ENCODE data around the gene JMY.

JMY gene

DNA sequence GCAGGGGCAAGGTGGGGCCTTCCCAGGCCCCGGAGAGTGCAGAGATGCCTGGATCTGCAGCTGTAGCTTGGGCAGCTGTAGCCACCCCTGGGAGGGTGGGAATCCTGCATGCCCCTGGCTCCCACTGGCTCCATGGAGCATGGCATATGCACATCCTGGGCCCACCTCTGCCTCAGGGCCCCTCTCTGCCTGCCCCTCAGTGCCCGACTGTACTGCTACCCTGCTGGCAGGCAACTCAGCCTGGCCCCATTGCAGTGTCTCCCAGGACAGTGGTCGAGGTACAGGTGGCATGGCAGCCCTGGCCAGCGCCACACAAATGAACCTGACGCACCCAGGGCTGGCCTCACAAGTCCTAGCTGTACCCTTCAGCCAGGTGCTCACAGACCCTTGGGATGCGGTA, 23.9 kb downstream of the JMY start:
- TF ChIP-seq, protein P1, sequence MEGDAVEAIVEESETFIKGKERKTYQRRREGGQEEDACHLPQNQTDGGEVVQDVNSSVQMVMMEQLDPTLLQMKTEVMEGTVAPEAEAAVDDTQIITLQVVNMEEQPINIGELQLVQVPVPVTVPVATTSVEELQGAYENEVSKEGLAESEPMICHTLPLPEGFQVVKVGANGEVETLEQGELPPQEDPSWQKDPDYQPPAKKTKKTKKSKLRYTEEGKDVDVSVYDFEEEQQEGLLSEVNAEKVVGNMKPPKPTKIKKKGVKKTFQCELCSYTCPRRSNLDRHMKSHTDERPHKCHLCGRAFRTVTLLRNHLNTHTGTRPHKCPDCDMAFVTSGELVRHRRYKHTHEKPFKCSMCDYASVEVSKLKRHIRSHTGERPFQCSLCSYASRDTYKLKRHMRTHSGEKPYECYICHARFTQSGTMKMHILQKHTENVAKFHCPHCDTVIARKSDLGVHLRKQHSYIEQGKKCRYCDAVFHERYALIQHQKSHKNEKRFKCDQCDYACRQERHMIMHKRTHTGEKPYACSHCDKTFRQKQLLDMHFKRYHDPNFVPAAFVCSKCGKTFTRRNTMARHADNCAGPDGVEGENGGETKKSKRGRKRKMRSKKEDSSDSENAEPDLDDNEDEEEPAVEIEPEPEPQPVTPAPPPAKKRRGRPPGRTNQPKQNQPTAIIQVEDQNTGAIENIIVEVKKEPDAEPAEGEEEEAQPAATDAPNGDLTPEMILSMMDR (IDR thresholded peaks at IDR 0.05; ENCODE audit: insufficient read depth, low read depth, low read length, missing control alignments): no peak
- DNase-seq (ENCODE audit: low read depth): no peak
- no peak overlapping the region for H3K4me3 ChIP-seq (ENCODE audit: low read depth, low read length)

DNA sequence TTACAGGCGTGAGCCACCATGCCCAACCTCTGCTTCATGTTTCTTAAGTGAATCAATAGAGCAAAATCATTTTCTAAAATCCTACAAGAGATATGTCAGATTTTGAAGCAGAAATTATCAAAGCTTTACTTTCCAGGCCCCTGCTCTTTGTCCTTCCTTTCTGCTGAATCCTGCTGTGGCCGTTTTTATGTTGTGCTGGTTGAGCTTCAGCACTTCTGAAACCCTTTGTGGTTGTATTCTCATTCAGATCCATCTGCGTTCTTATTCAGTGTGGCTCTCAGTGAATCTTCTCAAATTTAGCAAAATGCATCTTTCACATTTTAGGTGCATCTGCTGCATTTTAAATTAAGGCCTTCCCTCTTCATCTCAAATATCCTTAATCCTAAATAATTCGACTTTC, 26.0 kb downstream of the JMY start:
- TF ChIP-seq, protein P1 (IDR thresholded peaks at IDR 0.05; ENCODE audit: insufficient read depth, low read depth, low read length, missing control alignments): no peak
- no peak overlapping the region for H3K4me3 ChIP-seq (ENCODE audit: low read depth, low read length)
- DNase-seq (ENCODE audit: low read depth): peak; percentile 69

DNA sequence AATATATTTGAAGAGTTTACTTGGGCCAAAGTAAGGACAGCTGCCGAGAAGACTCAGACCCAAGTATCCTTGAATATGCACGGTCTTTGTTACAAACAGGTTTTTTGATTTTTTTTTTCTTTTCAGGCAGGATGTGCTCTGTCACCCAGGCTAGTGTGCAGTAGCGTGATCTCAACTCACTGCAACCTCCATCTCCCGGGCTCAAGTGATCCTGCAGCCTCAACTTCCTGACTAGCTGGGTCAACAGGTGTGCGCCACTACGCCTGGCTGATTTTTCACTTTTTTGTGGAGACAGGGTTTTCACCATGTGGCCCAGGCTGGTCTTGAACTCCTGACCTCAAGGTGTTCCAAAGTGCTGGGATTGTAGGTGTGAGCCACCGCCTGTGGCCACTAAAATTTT, 27.4 kb downstream of the JMY start:
- DNase-seq (ENCODE audit: low read depth): peak; percentile 87
- TF ChIP-seq, protein P1 (IDR thresholded peaks at IDR 0.05; ENCODE audit: insufficient read depth, low read depth, low read length, missing control alignments): no peak
- H3K4me3 ChIP-seq (ENCODE audit: low read depth, low read length): no peak overlapping the region

DNA sequence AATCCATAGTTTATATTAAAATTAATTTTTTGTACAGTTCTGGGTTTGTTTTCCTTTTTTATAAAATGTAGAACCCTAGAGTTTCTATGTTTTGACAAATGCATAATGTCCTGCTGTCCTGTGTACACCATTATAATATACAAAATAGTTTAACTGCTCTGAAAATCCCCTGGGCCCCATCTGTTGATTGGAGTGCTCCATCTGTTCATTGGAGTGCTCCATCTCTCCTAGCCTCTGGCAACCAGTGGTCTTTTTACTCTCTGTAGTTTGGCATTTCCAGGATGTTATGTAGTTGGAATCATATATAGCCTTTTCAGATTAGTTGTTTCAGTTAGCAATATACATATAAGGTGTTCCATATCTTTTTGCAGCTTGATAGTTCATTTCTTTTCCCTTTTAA, 31.2 kb downstream of the JMY start:
- DNase-seq (ENCODE audit: low read depth): no peak
- no peak overlapping the region for H3K4me3 ChIP-seq (ENCODE audit: low read depth, low read length)
- TF ChIP-seq, protein P1 (IDR thresholded peaks at IDR 0.05; ENCODE audit: insufficient read depth, low read depth, low read length, missing control alignments): no peak

DNA sequence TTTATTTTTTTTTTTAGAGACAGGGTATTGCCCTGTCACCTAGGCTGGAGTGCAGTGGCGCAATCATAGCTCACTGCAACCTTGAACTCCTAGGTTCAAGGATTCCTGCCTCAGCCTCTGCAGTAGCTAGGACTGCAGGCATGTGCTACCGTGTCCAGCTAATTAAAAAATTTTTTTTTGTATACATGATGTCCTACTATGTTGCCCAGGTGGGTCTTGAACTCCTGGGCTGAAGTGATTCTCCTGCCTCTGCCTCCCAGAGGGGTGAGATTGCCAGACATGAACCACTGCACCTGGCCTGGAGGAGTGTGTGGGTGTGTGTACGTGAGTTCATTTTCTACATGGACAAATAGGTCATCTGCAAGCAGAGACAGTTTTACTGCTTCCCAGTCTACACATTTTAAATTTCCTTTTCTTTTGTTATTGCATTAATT, 33.8 kb downstream of the JMY start:
- no peak overlapping the region for H3K4me3 ChIP-seq (ENCODE audit: low read depth, low read length)
- TF ChIP-seq, protein P1 (IDR thresholded peaks at IDR 0.05; ENCODE audit: insufficient read depth, low read depth, low read length, missing control alignments): no peak
- DNase-seq (ENCODE audit: low read depth): no peak

DNA sequence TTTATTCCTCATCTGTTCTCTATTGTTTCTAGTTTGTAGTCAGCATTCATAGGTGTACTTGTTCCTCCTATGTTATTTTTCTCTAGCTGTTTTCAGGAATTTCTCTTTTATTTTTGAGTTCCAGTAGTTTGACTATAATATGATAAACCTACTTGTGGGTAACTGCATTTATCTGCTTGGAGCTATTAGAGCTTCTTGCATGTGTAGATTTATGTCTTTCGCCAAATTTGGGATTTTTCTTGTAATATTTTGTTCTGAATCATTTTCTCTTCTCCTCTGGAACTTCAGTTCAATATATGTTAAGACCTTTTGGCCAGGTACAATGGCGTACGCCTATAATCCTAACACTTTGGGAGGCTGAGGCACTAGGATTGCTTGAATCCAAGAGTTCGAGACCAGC, 37.4 kb downstream of the JMY start:
- no peak overlapping the region for H3K4me3 ChIP-seq (ENCODE audit: low read depth, low read length)
- TF ChIP-seq, protein P1 (IDR thresholded peaks at IDR 0.05; ENCODE audit: insufficient read depth, low read depth, low read length, missing control alignments): no peak
- no peak for DNase-seq (ENCODE audit: low read depth)

DNA sequence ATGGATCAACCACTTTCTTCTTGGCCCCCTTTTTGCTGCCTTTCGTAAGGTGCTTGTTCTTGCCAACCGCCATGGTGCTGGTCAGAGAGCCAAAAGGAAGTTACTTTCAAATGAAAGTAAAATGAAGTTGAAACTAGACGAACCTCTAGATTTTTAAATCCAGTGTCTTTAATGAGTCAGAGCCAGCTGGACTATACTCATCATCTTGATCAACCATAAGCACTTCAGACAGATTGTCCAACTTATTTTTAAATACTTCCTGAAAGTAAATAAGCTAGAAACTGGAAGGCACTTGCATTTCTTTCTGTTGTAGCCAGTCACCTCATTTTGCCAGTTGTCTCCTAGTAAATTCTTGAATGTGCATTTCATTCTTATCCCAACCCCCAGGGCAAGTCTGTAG, 48.9 kb downstream of the JMY start:
- peak; percentile 26 for DNase-seq (ENCODE audit: low read depth)
- H3K4me3 ChIP-seq (ENCODE audit: low read depth, low read length): no peak overlapping the region
- TF ChIP-seq, protein P1 (IDR thresholded peaks at IDR 0.05; ENCODE audit: insufficient read depth, low read depth, low read length, missing control alignments): no peak

Measured in GM12865 (cell line).